H1 (cell line): Measurements from ENCODE around the gene C20orf202. TPM values are rescaled to one million over a fixed set of nuclear protein-coding genes. Genes with fewer than 3 reads are reported as not detected.

Experiments used
- MAFK ChIP-seq: IDR thresholded peaks from 2 replicates; pipeline ENCODE4 v1.6.1; 2012; ENCODE audit warnings: low read depth, mild to moderate bottlenecking, improper control_type of control experiment, low read length
- polyA plus RNA-seq, 7 experiments: library from polyadenylated mRNA; depleted of rRNA in 3 of 7; stranded (reverse) in 5 of 7; unstranded in 2 of 7; fragments of >200 nt in 5 of 7; fragments of 200-250 nt in 2 of 7; gene quantifications; 1 replicate in 5 of 7; 2 replicates in 1 of 7; 4 replicates in 1 of 7; pipeline versions ENCODE4 v1.2.1 to v1.2.3, GENCODE V29; 2011 to 2013; ENCODE audit warnings: missing spikeins in 2 of 7, mixed read lengths in 2 of 7
- total RNA-seq: library from RNA; stranded (reverse); fragmentation: NEBNext Ultra II Directional; extraction: Animal tissue kit (Norgen Biotek cat#: 25700); gene quantifications from 2 replicates; pipeline ENCODE4 v1.2.1, GENCODE V29; 2021

The C20orf202 gene
- total and polyA plus RNA-seq, 2 of the 8 experiments (the other 6 are each of a cell fraction or from before 2014, with no cell fraction given) = 0.12 TPM; not detected in 1

DNA sequence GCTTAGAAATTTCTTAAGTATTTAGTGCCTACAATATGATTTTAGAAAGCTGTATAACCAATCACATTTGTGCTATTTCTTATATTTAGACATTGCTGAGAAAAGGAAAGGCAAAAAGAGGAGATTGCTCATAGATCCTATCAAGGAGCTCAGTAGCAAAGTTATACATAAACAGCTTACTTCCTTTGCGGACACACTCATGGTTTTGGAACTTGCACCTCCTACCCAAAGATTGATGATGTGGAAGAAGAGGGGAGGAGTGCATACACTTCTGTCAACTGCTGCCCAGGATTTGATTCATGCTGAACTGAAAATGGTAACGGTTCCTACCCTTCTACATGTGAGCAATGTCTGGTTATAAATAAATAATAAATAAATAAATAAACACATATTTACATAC, 39.3 kb downstream of the C20orf202 start (continued):
- TF ChIP-seq MAFK = no peak
